ENCODE measurements around the gene UBE2L3. TPM values are rescaled to one million over a fixed set of nuclear protein-coding genes. Genes with fewer than 3 reads are reported as not detected.

The UBE2L3 gene
- total and polyA plus RNA-seq, 2 of the 13 experiments (the other 11 are each of a cell fraction or from before 2014, with no cell fraction given), result 30.2 to 58.1 TPM

DNA sequence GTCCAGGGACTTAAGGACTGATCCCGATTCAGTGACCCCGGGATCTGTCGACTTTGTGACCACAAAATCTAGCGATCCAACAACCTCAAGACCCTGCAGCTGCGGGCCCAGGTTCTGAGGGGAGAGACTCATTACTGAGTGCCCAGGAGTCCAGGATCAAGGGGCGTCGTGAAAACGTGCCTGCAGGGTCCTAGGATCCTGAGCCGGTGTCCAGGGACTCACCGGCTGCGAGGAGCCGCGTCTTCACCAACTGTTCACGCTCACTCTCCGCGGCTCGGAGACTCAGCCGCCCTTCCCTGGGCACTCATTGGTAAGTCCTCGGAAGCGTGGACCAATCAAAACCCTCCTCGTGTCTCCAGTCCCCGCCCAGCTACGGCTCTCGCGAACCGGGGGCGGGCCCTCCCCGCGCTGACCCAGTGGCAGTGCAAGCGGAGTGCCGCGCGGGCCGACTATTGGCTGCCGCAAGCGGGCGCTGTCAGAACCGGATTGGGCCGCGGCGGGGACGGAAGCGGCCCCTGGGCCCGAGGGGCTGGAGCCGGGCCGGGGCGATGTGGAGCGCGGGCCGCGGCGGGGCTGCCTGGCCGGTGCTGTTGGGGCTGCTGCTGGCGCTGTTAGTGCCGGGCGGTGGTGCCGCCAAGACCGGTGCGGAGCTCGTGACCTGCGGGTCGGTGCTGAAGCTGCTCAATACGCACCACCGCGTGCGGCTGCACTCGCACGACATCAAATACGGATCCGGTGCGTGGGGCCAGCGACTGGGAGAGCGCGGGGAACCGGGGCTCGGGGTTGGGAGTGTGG is 74.5 kb downstream of the UBE2L3 start, which contains the start of gene SDF2L1 (continued):
- TF ChIP-seq, protein P1, sequence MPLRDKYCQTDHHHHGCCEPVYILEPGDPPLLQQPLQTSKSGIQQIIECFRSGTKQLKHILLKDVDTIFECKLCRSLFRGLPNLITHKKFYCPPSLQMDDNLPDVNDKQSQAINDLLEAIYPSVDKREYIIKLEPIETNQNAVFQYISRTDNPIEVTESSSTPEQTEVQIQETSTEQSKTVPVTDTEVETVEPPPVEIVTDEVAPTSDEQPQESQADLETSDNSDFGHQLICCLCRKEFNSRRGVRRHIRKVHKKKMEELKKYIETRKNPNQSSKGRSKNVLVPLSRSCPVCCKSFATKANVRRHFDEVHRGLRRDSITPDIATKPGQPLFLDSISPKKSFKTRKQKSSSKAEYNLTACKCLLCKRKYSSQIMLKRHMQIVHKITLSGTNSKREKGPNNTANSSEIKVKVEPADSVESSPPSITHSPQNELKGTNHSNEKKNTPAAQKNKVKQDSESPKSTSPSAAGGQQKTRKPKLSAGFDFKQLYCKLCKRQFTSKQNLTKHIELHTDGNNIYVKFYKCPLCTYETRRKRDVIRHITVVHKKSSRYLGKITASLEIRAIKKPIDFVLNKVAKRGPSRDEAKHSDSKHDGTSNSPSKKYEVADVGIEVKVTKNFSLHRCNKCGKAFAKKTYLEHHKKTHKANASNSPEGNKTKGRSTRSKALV (CRISPR knock-in tag; IDR thresholded peaks at IDR 0.05), result 0 out of 2 replicates have a peak, but pooled peaks have one; percentile 4
- TF ChIP-seq ZNF33A (CRISPR knock-in tag; IDR thresholded peaks at IDR 0.05; ENCODE audit: borderline replicate concordance) (no peak), ZNF292 (CRISPR knock-in tag; IDR thresholded peaks at IDR 0.05; ENCODE audit: borderline replicate concordance, low read depth) (no peak), ZNF230 (CRISPR knock-in tag; IDR thresholded peaks at IDR 0.05) (0 out of 2 replicates have a peak, but pooled peaks have one; percentile 9), ZBTB38 (CRISPR knock-in tag; IDR thresholded peaks at IDR 0.05) (no peak), ARNT2 (CRISPR knock-in tag; IDR thresholded peaks at IDR 0.05; ENCODE audit: low read depth) (no peak; the same call in 1 of the 2 replicates), RFX3 (CRISPR knock-in tag; IDR thresholded peaks at IDR 0.05) (no peak), ZBTB42 (CRISPR knock-in tag; IDR thresholded peaks at IDR 0.05) (no peak), SP5 (CRISPR knock-in tag; IDR thresholded peaks at IDR 0.05; ENCODE audit: borderline replicate concordance, low read depth) (peak; percentile 47; the same call in 1 of the 2 replicates), REPIN1 (CRISPR knock-in tag; IDR thresholded peaks at IDR 0.05; ENCODE audit: borderline replicate concordance, low read depth) (peak; percentile 43; the same call in 1 of the 2 replicates), PHF8 (CRISPR knock-in tag; IDR thresholded peaks at IDR 0.05) (peak; percentile 57; the same call in 1 of the 2 replicates), ZNF839 (CRISPR knock-in tag; IDR thresholded peaks at IDR 0.05; ENCODE audit: borderline replicate concordance) (0 out of 2 replicates have a peak, but pooled peaks have one; percentile 25), SCMH1 (CRISPR knock-in tag; IDR thresholded peaks at IDR 0.05; ENCODE audit: borderline replicate concordance) (no peak), CBX1 (IDR thresholded peaks at IDR 0.05; ENCODE audit: low read depth) (no peak), FOXK1 (CRISPR knock-in tag; IDR thresholded peaks at IDR 0.05; ENCODE audit: borderline replicate concordance, low read depth) (peak; percentile 63; the same call in 1 of the 2 replicates)
- TF ChIP-seq, protein P2, sequence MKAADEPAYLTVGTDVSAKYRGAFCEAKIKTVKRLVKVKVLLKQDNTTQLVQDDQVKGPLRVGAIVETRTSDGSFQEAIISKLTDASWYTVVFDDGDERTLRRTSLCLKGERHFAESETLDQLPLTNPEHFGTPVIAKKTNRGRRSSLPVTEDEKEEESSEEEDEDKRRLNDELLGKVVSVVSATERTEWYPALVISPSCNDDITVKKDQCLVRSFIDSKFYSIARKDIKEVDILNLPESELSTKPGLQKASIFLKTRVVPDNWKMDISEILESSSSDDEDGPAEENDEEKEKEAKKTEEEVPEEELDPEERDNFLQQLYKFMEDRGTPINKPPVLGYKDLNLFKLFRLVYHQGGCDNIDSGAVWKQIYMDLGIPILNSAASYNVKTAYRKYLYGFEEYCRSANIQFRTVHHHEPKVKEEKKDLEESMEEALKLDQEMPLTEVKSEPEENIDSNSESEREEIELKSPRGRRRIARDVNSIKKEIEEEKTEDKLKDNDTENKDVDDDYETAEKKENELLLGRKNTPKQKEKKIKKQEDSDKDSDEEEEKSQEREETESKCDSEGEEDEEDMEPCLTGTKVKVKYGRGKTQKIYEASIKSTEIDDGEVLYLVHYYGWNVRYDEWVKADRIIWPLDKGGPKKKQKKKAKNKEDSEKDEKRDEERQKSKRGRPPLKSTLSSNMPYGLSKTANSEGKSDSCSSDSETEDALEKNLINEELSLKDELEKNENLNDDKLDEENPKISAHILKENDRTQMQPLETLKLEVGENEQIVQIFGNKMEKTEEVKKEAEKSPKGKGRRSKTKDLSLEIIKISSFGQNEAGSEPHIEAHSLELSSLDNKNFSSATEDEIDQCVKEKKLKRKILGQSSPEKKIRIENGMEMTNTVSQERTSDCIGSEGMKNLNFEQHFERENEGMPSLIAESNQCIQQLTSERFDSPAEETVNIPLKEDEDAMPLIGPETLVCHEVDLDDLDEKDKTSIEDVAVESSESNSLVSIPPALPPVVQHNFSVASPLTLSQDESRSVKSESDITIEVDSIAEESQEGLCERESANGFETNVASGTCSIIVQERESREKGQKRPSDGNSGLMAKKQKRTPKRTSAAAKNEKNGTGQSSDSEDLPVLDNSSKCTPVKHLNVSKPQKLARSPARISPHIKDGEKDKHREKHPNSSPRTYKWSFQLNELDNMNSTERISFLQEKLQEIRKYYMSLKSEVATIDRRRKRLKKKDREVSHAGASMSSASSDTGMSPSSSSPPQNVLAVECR (CRISPR knock-in tag; IDR thresholded peaks at IDR 0.05; ENCODE audit: borderline replicate concordance), result peak; percentile 79
- TF ChIP-seq, protein P3, sequence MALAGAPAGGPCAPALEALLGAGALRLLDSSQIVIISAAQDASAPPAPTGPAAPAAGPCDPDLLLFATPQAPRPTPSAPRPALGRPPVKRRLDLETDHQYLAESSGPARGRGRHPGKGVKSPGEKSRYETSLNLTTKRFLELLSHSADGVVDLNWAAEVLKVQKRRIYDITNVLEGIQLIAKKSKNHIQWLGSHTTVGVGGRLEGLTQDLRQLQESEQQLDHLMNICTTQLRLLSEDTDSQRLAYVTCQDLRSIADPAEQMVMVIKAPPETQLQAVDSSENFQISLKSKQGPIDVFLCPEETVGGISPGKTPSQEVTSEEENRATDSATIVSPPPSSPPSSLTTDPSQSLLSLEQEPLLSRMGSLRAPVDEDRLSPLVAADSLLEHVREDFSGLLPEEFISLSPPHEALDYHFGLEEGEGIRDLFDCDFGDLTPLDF (CRISPR knock-in tag; IDR thresholded peaks at IDR 0.05), result peak; percentile 61
- TF ChIP-seq, protein P4, sequence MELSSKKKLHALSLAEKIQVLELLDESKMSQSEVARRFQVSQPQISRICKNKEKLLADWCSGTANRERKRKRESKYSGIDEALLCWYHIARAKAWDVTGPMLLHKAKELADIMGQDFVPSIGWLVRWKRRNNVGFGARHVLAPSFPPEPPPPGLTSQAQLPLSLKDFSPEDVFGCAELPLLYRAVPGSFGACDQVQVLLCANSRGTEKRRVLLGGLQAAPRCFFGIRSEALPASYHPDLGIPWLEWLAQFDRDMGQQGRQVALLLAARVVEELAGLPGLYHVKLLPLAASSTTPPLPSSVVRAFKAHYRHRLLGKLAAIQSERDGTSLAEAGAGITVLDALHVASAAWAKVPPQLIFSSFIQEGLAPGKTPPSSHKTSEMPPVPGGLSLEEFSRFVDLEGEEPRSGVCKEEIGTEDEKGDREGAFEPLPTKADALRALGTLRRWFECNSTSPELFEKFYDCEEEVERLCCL (CRISPR knock-in tag; IDR thresholded peaks at IDR 0.05; ENCODE audit: borderline replicate concordance), result no peak
